ENCODE data around the gene TRA2B. TPM values are rescaled to one million over a fixed set of nuclear protein-coding genes. Genes with fewer than 3 reads are reported as not detected.

TRA2B gene
- polyA plus RNA-seq, 1 donor from 2014 or later: 637 TPM

DNA sequence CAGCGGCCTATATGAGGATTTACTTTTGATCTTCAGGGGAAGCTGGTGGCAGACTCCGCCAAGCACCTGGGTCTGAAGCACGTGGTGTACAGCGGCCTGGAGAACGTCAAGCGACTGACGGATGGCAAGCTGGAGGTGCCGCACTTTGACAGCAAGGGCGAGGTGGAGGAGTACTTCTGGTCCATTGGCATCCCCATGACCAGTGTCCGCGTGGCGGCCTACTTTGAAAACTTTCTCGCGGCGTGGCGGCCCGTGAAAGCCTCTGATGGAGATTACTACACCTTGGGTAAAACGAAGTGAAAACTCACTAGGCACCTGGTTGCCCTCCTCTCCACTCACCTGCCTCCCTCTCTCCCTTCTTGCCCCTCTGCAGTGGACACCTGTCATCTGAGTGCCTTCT lies 33.8 kb upstream of the TRA2B start:
- no peaks in the 10 kb centered on the region for H4K20me1 ChIP-seq (ENCODE audit: insufficient read depth)
- no peak overlapping the region for H3K4me2 ChIP-seq (ENCODE audit: low read length)
- H3F3A ChIP-seq (ENCODE audit: insufficient read depth, low read length, poor library complexity, severe bottlenecking): no peaks in the 10 kb centered on the region
- H2AFZ ChIP-seq (ENCODE audit: low read depth, low read length): no peak overlapping the region
- no peaks in the 10 kb centered on the region for H3K36me3 ChIP-seq (ENCODE audit: insufficient read depth, low read length)
- no peak for TF ChIP-seq POLR2AphosphoS5 (IDR thresholded peaks at IDR 0.05)
- TF ChIP-seq, protein P1, sequence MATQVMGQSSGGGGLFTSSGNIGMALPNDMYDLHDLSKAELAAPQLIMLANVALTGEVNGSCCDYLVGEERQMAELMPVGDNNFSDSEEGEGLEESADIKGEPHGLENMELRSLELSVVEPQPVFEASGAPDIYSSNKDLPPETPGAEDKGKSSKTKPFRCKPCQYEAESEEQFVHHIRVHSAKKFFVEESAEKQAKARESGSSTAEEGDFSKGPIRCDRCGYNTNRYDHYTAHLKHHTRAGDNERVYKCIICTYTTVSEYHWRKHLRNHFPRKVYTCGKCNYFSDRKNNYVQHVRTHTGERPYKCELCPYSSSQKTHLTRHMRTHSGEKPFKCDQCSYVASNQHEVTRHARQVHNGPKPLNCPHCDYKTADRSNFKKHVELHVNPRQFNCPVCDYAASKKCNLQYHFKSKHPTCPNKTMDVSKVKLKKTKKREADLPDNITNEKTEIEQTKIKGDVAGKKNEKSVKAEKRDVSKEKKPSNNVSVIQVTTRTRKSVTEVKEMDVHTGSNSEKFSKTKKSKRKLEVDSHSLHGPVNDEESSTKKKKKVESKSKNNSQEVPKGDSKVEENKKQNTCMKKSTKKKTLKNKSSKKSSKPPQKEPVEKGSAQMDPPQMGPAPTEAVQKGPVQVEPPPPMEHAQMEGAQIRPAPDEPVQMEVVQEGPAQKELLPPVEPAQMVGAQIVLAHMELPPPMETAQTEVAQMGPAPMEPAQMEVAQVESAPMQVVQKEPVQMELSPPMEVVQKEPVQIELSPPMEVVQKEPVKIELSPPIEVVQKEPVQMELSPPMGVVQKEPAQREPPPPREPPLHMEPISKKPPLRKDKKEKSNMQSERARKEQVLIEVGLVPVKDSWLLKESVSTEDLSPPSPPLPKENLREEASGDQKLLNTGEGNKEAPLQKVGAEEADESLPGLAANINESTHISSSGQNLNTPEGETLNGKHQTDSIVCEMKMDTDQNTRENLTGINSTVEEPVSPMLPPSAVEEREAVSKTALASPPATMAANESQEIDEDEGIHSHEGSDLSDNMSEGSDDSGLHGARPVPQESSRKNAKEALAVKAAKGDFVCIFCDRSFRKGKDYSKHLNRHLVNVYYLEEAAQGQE (IDR thresholded peaks at IDR 0.05; ENCODE audit: borderline replicate concordance): no peak
- no peak for TF ChIP-seq TAF1 (IDR thresholded peaks at IDR 0.05; ENCODE audit: low read depth)
- no peak for TF ChIP-seq MXI1 (conservative IDR thresholded peaks at IDR 0.05; ENCODE audit: poor library complexity, severe bottlenecking)
- TF ChIP-seq EZH2 (IDR thresholded peaks at IDR 0.05; ENCODE audit: borderline replicate concordance, insufficient read depth, low read length, poor library complexity, severe bottlenecking): no peak
- no peak for TF ChIP-seq EP300 (conservative IDR thresholded peaks at IDR 0.05; ENCODE audit: poor library complexity, severe bottlenecking)
- no peak for TF ChIP-seq RAD21 (conservative IDR thresholded peaks at IDR 0.05)
- TF ChIP-seq, protein P2, sequence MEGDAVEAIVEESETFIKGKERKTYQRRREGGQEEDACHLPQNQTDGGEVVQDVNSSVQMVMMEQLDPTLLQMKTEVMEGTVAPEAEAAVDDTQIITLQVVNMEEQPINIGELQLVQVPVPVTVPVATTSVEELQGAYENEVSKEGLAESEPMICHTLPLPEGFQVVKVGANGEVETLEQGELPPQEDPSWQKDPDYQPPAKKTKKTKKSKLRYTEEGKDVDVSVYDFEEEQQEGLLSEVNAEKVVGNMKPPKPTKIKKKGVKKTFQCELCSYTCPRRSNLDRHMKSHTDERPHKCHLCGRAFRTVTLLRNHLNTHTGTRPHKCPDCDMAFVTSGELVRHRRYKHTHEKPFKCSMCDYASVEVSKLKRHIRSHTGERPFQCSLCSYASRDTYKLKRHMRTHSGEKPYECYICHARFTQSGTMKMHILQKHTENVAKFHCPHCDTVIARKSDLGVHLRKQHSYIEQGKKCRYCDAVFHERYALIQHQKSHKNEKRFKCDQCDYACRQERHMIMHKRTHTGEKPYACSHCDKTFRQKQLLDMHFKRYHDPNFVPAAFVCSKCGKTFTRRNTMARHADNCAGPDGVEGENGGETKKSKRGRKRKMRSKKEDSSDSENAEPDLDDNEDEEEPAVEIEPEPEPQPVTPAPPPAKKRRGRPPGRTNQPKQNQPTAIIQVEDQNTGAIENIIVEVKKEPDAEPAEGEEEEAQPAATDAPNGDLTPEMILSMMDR (IDR thresholded peaks at IDR 0.05; ENCODE audit: poor library complexity, severe bottlenecking): no peak
- TF ChIP-seq SMC3 (conservative IDR thresholded peaks at IDR 0.05; ENCODE audit: poor library complexity): no peak
- no peaks in the 10 kb centered on the region for H3K9me3 ChIP-seq (ENCODE audit: low read length)
- H3K79me2 ChIP-seq (replicated peaks; ENCODE audit: insufficient read depth, low read length): no peaks in the 10 kb centered on the region
- H3K9me2 ChIP-seq (ENCODE audit: insufficient read depth, low read length): no peaks in the 10 kb centered on the region
- no peaks in the 10 kb centered on the region for H3K27me3 ChIP-seq (ENCODE audit: insufficient read depth, low read depth, low read length)
- H3K27ac ChIP-seq (ENCODE audit: low read length): no peak overlapping the region
- no peak overlapping the region for H3K4me3 ChIP-seq (ENCODE audit: low read length)
- H3K9ac ChIP-seq (ENCODE audit: low read length): no peak overlapping the region

DNA sequence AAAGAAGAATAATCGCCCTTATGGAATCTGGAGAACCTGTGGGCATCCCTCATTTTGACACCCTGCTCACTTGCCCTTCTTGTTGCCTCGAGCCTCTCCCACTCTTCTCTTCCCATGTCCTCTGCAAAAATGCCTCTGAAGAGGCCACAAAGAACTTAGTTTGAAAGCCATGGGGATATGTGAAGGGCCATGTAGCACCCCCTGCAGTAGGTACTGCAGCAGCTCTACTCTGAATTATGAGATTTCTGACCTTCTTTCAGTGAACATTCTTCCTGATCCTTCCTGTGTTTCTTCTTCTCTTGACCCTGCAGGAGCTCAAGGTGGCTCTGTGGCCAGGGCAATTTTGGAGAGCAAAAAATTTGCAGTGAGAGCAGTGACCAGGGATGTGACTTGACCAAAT lies 30.4 kb upstream of the TRA2B start:
- no peaks in the 10 kb centered on the region for H3K9me2 ChIP-seq (ENCODE audit: insufficient read depth, low read length)
- no peaks in the 10 kb centered on the region for H4K20me1 ChIP-seq (ENCODE audit: insufficient read depth)
- H3F3A ChIP-seq (ENCODE audit: insufficient read depth, low read length, poor library complexity, severe bottlenecking): no peaks in the 10 kb centered on the region
- H3K79me2 ChIP-seq (replicated peaks; ENCODE audit: insufficient read depth, low read length): no peaks in the 10 kb centered on the region
- H3K27me3 ChIP-seq (ENCODE audit: insufficient read depth, low read depth, low read length): no peaks in the 10 kb centered on the region
- no peak overlapping the region for H3K4me2 ChIP-seq (ENCODE audit: low read length)
- H3K27ac ChIP-seq (ENCODE audit: low read length): no peak overlapping the region
- TF ChIP-seq SMC3 (conservative IDR thresholded peaks at IDR 0.05; ENCODE audit: poor library complexity) (no peak), EZH2 (IDR thresholded peaks at IDR 0.05; ENCODE audit: borderline replicate concordance, insufficient read depth, low read length, poor library complexity, severe bottlenecking) (no peak), TAF1 (IDR thresholded peaks at IDR 0.05; ENCODE audit: low read depth) (no peak), POLR2AphosphoS5 (IDR thresholded peaks at IDR 0.05) (no peak), MXI1 (conservative IDR thresholded peaks at IDR 0.05; ENCODE audit: poor library complexity, severe bottlenecking) (no peak), RAD21 (conservative IDR thresholded peaks at IDR 0.05) (no peak), EP300 (conservative IDR thresholded peaks at IDR 0.05; ENCODE audit: poor library complexity, severe bottlenecking) (no peak)
- TF ChIP-seq, protein P2 (IDR thresholded peaks at IDR 0.05; ENCODE audit: poor library complexity, severe bottlenecking): no peak
- TF ChIP-seq, protein P1 (IDR thresholded peaks at IDR 0.05; ENCODE audit: borderline replicate concordance): no peak
- no peaks in the 10 kb centered on the region for H3K9me3 ChIP-seq (ENCODE audit: low read length)
- H3K4me3 ChIP-seq (ENCODE audit: low read length): no peak overlapping the region
- no peaks in the 10 kb centered on the region for H3K36me3 ChIP-seq (ENCODE audit: insufficient read depth, low read length)
- no peak overlapping the region for H3K9ac ChIP-seq (ENCODE audit: low read length)
- no peak overlapping the region for H2AFZ ChIP-seq (ENCODE audit: low read depth, low read length)
